Lung (tissue), 12 donors: ENCODE results near the gene CKAP2L. TPM values are rescaled to one million over a fixed set of nuclear protein-coding genes. Genes with fewer than 3 reads are reported as not detected.

ENCODE experiments used
- ATAC-seq: fragments of 200-7000 bp; cut with Tn5 transposase; one replicate; pipeline ENCODE4 v1.9.1; 2020; ENCODE audit warnings: moderate number of reproducible peaks; ENCODE audit not compliant: insufficient read depth, low FRiP score
- DNase-seq, 3 donors: peaks; one replicate each; pipeline ENCODE4 v3.0.0-alpha.2; 2013 to 2017
- H3K27ac ChIP-seq, 2 donors: one replicate each; pipeline ENCODE4 v1.5.1; 2013; ENCODE audit warnings: mild to moderate bottlenecking in 2 of 2, moderate library complexity in 2 of 2, control low read depth in 1 of 2, inconsistent platforms in 1 of 2, low read depth in 1 of 2, low read length in 1 of 2
- H3K27me3 ChIP-seq, 3 donors: one replicate each; pipeline ENCODE4 v1.5.1; 2013; ENCODE audit warnings: low read length in 2 of 3; ENCODE audit not compliant: control insufficient read depth in 3 of 3, insufficient read depth in 3 of 3
- H3K36me3 ChIP-seq, 4 donors: one replicate each; pipeline ENCODE4 v1.5.1; 2013; ENCODE audit warnings: low read length in 4 of 4, mild to moderate bottlenecking in 1 of 4, moderate library complexity in 1 of 4; ENCODE audit not compliant: control insufficient read depth in 4 of 4, insufficient read depth in 4 of 4
- H3K4me1 ChIP-seq, 5 donors: one replicate each; pipeline ENCODE4 v1.5.1; 2013; ENCODE audit warnings: low read length in 5 of 5, mild to moderate bottlenecking in 2 of 5, moderate library complexity in 1 of 5; ENCODE audit not compliant: control insufficient read depth in 5 of 5, insufficient read depth in 5 of 5
- H3K4me3 ChIP-seq: one replicate; pipeline ENCODE4 v1.5.1; 2013; ENCODE audit warnings: mild to moderate bottlenecking, control low read depth, moderate library complexity
- H3K9ac ChIP-seq, 2 donors: one replicate each; pipeline ENCODE4 v1.5.1; 2013; ENCODE audit warnings: low read length in 2 of 2, control low read depth in 1 of 2; ENCODE audit not compliant: insufficient read depth in 1 of 2
- H3K9me3 ChIP-seq, 4 donors: one replicate each; pipeline ENCODE4 v1.5.1; 2013; ENCODE audit warnings: low read length in 3 of 4, mild to moderate bottlenecking in 1 of 4, moderate library complexity in 1 of 4; ENCODE audit not compliant: control insufficient read depth in 4 of 4, insufficient read depth in 3 of 4
- WGBS, 2 donors: extraction: QIAGEN DNeasy Blood & Tissue Kit; methylation state at CpG; one replicate each; pipeline ENCODE4 v1.1.7; 2013; 5-methylcytosine and 5-hydroxymethylcytosine counted together
- polyA plus RNA-seq, 2 donors: library from polyadenylated mRNA; stranded (reverse); fragments of 200-250 nt; gene quantifications; one replicate each; pipeline ENCODE4 v1.2.1, GENCODE V29; 2013
- total RNA-seq, 2 donors: library from RNA; depleted of rRNA in 1 of 2; stranded (reverse); fragments of >200 nt in 1 of 2; gene quantifications; one replicate each; pipeline ENCODE4 v1.2.1, GENCODE V29; 2014 to 2021
- TF ChIP-seq, protein P1 (sequence below): IDR thresholded peaks from 2 replicates; pipeline ENCODE4 v1.5.1; 2012; ENCODE audit warnings: mild to moderate bottlenecking; ENCODE audit errors: control extremely low read depth, extremely low read depth
- donor health status: control.
- donor health status: control.
- donor health status: Bipolar disorder and iron deficiency.
- donor health status: healthy.
- donor health status: DM: yes; HTN: yes; CAD: no.

CKAP2L gene
- total and polyA plus RNA-seq, 4 donors: 0.48 to 4.0 (median 0.61) TPM

DNA sequence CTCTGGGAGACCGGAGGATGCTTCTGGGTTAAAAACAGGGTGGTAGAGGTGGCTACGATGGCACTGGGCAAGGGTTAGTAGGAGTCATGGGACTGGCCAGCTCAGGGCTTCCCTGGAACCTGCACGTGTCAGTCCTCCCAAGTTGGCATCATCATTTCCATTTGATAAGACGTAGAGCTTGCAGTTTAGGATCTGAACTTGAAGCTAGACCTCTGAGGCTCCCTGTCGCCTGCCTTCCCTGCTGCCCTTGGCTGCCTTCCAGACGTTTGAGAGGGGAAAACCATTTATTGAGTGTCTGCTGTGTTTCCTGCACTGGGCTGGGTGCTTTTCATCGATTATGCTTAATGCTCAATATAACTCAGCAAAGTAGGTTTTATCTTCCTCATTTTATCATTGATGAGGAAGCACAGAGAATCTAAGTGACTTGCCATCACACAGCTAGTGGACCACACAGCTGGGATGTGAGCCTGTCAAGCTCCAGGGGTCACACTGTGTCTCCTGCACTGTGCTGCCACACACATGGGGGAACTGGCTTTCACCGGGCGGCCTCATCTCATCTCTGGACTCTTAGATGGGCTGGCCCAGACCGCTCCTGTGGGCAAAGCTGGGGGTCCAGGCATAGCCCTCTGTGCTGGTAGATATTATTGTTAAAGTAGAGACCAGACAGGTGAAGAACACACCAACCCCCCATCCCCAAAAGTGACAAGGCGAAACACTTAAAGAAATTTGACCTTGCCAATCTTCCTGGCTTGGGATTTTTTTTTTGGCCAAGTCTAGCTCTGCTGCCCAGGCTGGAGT is 35.8 kb downstream of the CKAP2L start:
- no peak overlapping the region for H3K27ac ChIP-seq
- DNase-seq (no peak), ATAC-seq (no peak)
- no peaks in the 10 kb centered on the region for H3K36me3 ChIP-seq
- TF ChIP-seq, protein P1, sequence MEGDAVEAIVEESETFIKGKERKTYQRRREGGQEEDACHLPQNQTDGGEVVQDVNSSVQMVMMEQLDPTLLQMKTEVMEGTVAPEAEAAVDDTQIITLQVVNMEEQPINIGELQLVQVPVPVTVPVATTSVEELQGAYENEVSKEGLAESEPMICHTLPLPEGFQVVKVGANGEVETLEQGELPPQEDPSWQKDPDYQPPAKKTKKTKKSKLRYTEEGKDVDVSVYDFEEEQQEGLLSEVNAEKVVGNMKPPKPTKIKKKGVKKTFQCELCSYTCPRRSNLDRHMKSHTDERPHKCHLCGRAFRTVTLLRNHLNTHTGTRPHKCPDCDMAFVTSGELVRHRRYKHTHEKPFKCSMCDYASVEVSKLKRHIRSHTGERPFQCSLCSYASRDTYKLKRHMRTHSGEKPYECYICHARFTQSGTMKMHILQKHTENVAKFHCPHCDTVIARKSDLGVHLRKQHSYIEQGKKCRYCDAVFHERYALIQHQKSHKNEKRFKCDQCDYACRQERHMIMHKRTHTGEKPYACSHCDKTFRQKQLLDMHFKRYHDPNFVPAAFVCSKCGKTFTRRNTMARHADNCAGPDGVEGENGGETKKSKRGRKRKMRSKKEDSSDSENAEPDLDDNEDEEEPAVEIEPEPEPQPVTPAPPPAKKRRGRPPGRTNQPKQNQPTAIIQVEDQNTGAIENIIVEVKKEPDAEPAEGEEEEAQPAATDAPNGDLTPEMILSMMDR: no peak
- no peak overlapping the region for H3K4me3 ChIP-seq
- H3K9ac ChIP-seq: no peak overlapping the region
- no peaks in the 10 kb centered on the region for H3K27me3 ChIP-seq
- H3K9me3 ChIP-seq: no peaks in the 10 kb centered on the region
- H3K4me1 ChIP-seq: peaks cover 0 to 9% (median 0%) of the 10 kb centered on the region in 5 donors
- WGBS, 2 donors: 45 to 51% methylated on average over 11 of the region's 11 CpGs

DNA sequence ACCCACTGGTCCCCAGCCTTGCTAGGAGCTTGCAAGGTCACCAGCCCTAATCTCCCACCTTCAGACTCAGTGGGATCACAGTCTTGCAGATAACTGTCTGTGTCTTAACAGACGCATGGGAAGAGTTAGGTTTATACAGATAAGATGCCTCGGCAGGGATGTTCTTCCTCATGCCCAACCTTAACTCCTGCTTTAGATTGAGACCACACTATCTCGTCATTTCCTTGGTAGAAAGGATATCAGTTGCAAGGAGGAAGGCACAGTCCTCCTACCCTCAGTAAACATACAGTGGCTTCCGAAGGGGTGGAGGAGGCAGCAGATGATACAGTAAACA is 36.4 kb downstream of the CKAP2L start:
- WGBS, 2 donors: 25 to 48% methylated on average over 4 of the region's 4 CpGs
- Histone ChIP-seq H3K4me1 (peaks cover 0 to 9% (median 0%) of the 10 kb centered on the region in 5 donors), H3K27ac (no peak overlapping the region), H3K36me3 (no peaks in the 10 kb centered on the region), H3K4me3 (no peak overlapping the region), H3K27me3 (no peaks in the 10 kb centered on the region), H3K9me3 (no peaks in the 10 kb centered on the region), H3K9ac (no peak overlapping the region)
- DNase-seq (no peak), ATAC-seq (no peak)
- TF ChIP-seq, protein P1: no peak

DNA sequence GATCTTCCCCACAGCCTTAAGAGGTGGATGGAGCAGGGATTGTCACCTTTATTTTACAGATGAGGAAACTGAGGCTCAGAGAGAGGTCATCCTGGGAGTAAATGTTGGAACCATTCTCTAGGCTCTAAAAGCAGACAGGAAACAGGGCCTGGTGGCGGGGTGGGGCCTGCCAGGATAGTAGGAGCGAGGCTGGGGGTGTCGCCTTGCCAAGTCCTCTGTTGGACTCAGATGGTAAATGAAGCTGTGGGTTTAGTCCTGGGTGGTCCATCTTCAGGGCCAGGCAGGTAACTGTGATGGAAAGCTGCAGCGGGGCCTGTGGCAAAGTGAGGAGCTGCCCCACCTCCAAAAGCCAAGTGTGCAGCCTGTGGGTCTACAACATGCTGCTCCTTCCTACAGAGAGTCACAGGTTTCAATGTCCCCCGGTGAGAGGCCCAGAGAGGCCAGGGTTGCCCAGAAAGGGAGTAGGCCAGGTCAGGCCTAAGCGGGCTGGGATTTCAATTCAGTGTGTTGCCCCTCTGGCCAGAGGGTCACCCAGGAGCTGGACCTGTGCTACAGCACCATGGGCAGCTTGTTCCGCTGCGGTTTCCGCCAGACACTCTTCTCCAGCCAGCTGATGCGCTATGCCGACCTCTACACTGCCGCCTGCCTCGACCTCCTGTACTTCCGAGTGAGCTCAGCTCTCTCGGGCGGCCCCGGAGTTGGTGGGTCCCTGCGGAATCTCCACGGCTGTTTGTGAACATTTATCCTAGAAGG is 37.0 kb downstream of the CKAP2L start:
- Histone ChIP-seq H3K9me3 (no peaks in the 10 kb centered on the region), H3K4me1 (peaks cover 0 to 9% (median 0%) of the 10 kb centered on the region in 5 donors), H3K36me3 (no peaks in the 10 kb centered on the region), H3K9ac (no peak overlapping the region), H3K27ac (no peak overlapping the region), H3K4me3 (no peak overlapping the region), H3K27me3 (no peaks in the 10 kb centered on the region)
- TF ChIP-seq, protein P1: no peak
- ATAC-seq (no peak), DNase-seq (no peak)
- 89 to 92% methylated on average over 19 of the region's 19 CpGs for WGBS, 2 donors
